A549 (cell line): ENCODE data around the gene TSPAN4.

Experiments used
- CTCF ChIP-seq: fragments of >200 bp; sonication (Bioruptor Twin); formaldehyde crosslinking; IDR thresholded peaks from 3 replicates; pipeline ENCODE4 v1.5.1; 2016
- EP300 ChIP-seq, 2 experiments: fragments of >200 bp; sonication (Bioruptor Twin); formaldehyde crosslinking; IDR thresholded peaks; 2 replicates in 1 of 2; 3 replicates in 1 of 2; pipeline ENCODE4 v1.6.1; 2016 to 2017
- HMGXB4 ChIP-seq: fragments of 250-450 bp; sonication (Bioruptor Pico); IDR thresholded peaks from 2 replicates; pipeline ENCODE4 v1.5.0; 2021; ENCODE audit warnings: mild to moderate bottlenecking, moderate library complexity, borderline replicate concordance
- JUN ChIP-seq, 2 experiments: fragments of >200 bp; sonication (Bioruptor Twin); formaldehyde crosslinking; IDR thresholded peaks; 2 replicates in 1 of 2; 3 replicates in 1 of 2; pipeline ENCODE4 v1.6.1; 2016 to 2017
- PBX3 ChIP-seq: IDR thresholded peaks from 2 replicates; pipeline ENCODE4 v1.6.1; 2012
- POLR2A ChIP-seq: IDR thresholded peaks from 2 replicates; pipeline ENCODE4 v1.6.1; 2012; ENCODE audit warnings: mild to moderate bottlenecking, low read length
- RAD21 ChIP-seq, 2 experiments: fragments of >200 bp in 1 of 2; sonication (Bioruptor Twin) in 1 of 2; formaldehyde crosslinking in 1 of 2; IDR thresholded peaks in 1 of 2; conservative IDR thresholded peaks in 1 of 2; 2 replicates in 1 of 2; 3 replicates in 1 of 2; pipeline ENCODE4 v1.6.1; 2012 to 2018; ENCODE audit warnings: inconsistent platforms in 1 of 2
- REST ChIP-seq: fragments of 200-600 bp; sonication (generic); IDR thresholded peaks from 2 replicates; pipeline ENCODE4 v1.6.1; 2016; ENCODE audit warnings: antibody characterized with exemption, mild to moderate bottlenecking, moderate library complexity
- RFX5 ChIP-seq: fragments of 450-650 bp; IDR thresholded peaks from 2 replicates; pipeline ENCODE4 v1.7.1; 2014; ENCODE audit warnings: antibody characterized with exemption, mild to moderate bottlenecking, moderate library complexity
- TFCP2L1 ChIP-seq: fragments of 250-450 bp; sonication (Bioruptor Pico); IDR thresholded peaks from 2 replicates; pipeline ENCODE4 v1.5.0; 2021; ENCODE audit warnings: mild to moderate bottlenecking
- USF2 ChIP-seq: fragments of 450-650 bp; IDR thresholded peaks from 2 replicates; pipeline ENCODE4 v1.6.1; 2014; ENCODE audit warnings: antibody characterized with exemption

- no peak for TF ChIP-seq CTCF
- no peak for TF ChIP-seq RFX5
- no peak for TF ChIP-seq REST
- TF ChIP-seq EP300 (IDR thresholded peaks at IDR 0.05) = no peak
- TF ChIP-seq RAD21 (conservative IDR thresholded peaks at IDR 0.05 in 1 of 2, IDR thresholded peaks at IDR 0.05 in 1 of 2) = no peak
- no peak for TF ChIP-seq HMGXB4 (CRISPR knock-in tag)
- no peak for TF ChIP-seq TFCP2L1 (CRISPR knock-in tag)
- TF ChIP-seq PBX3 = no peak
- TF ChIP-seq POLR2A = no peak
- no peak for TF ChIP-seq USF2
- TF ChIP-seq JUN (IDR thresholded peaks at IDR 0.05) = no peak
Observed at GRCh38 chr11:910044-910588, 67.5 kb downstream of the TSPAN4 start.
